SK-N-SH treated with all-trans-retinoic acid at 6 μM for 48 hours (cell line): ENCODE results near the gene MARVELD3.

ENCODE experiments used
- ATAC-seq: fragments of 200-7000 bp; cut with Tn5 transposase; 3 replicates; pipeline ENCODE4 v1.9.1; 2020; ENCODE audit warnings: mild to moderate bottlenecking, moderate library complexity
- ARNTL ChIP-seq: fragments of 450-650 bp; formaldehyde crosslinking; IDR thresholded peaks from 2 replicates; pipeline ENCODE4 v1.5.0; 2020; ENCODE audit warnings: low read depth, mild to moderate bottlenecking, moderate library complexity, borderline replicate concordance
- BACH2 ChIP-seq: fragments of 250-450 bp; sonication (Bioruptor Pico); IDR thresholded peaks from 2 replicates; pipeline ENCODE4 v1.9.0; 2021; ENCODE audit warnings: mild to moderate bottlenecking, borderline replicate concordance
- CSDC2 ChIP-seq: fragments of 250-450 bp; sonication (Bioruptor Pico); IDR thresholded peaks from 2 replicates; pipeline ENCODE4 v1.5.0; 2020; ENCODE audit warnings: mild to moderate bottlenecking, moderate library complexity
- ESRRG ChIP-seq: fragments of 250-450 bp; sonication (Bioruptor Pico); IDR thresholded peaks from 2 replicates; pipeline ENCODE4 v1.6.1; 2021; ENCODE audit warnings: mild to moderate bottlenecking
- GLIS3 ChIP-seq: fragments of 250-450 bp; sonication (Bioruptor Pico); IDR thresholded peaks from 2 replicates; pipeline ENCODE4 v1.5.0; 2020; ENCODE audit warnings: mild to moderate bottlenecking, moderate library complexity
- ISL1 ChIP-seq: fragments of 250-450 bp; sonication (Bioruptor Pico); IDR thresholded peaks from 2 replicates; pipeline ENCODE4 v2.1.2; 2022; ENCODE audit warnings: mild to moderate bottlenecking, moderate library complexity
- OSR1 ChIP-seq: fragments of 250-450 bp; sonication (Bioruptor Pico); IDR thresholded peaks from 2 replicates; pipeline ENCODE4 v1.8.0; 2022; ENCODE audit warnings: moderate library complexity, mild to moderate bottlenecking, inconsistent platforms
- PATZ1 ChIP-seq: fragments of 250-450 bp; sonication (Bioruptor Pico); IDR thresholded peaks from 2 replicates; pipeline ENCODE4 v1.8.0; 2020; ENCODE audit warnings: mild to moderate bottlenecking, moderate library complexity, borderline replicate concordance
- PPARA ChIP-seq: fragments of 250-450 bp; sonication (Bioruptor Pico); IDR thresholded peaks from 2 replicates; pipeline ENCODE4 v1.5.0; 2020; ENCODE audit warnings: mild to moderate bottlenecking, borderline replicate concordance
- RARB ChIP-seq: fragments of 250-450 bp; sonication (Bioruptor Pico); IDR thresholded peaks from 2 replicates; pipeline ENCODE4 v1.8.0; 2021; ENCODE audit warnings: mild to moderate bottlenecking, moderate library complexity
- TCF4 ChIP-seq: fragments of 250-450 bp; sonication (Bioruptor Pico); IDR thresholded peaks from 2 replicates; pipeline ENCODE4 v1.8.0; 2021; ENCODE audit warnings: mild to moderate bottlenecking, moderate library complexity, borderline replicate concordance
- TOX ChIP-seq: fragments of 250-450 bp; sonication (Bioruptor Pico); IDR thresholded peaks from 2 replicates; pipeline ENCODE4 v1.8.0; 2021; ENCODE audit warnings: mild to moderate bottlenecking, moderate library complexity, borderline replicate concordance
- ZC3H10 ChIP-seq: fragments of 250-450 bp; sonication (Bioruptor Pico); IDR thresholded peaks from 2 replicates; pipeline ENCODE4 v1.5.1; 2021; ENCODE audit warnings: mild to moderate bottlenecking, moderate library complexity
- ZFP3 ChIP-seq: fragments of 250-450 bp; sonication (Bioruptor Pico); IDR thresholded peaks from 2 replicates; pipeline ENCODE4 v1.5.0; 2020; ENCODE audit warnings: mild to moderate bottlenecking, moderate library complexity
- ZNF565 ChIP-seq: fragments of 450-650 bp; formaldehyde crosslinking; conservative IDR thresholded peaks from 2 replicates; pipeline ENCODE4 v1.5.0; 2020; ENCODE audit warnings: low read depth, mild to moderate bottlenecking, moderate library complexity
- ZNF70 ChIP-seq: fragments of 450-650 bp; formaldehyde crosslinking; IDR thresholded peaks from 2 replicates; pipeline ENCODE4 v1.5.0; 2020; ENCODE audit warnings: mild to moderate bottlenecking, moderate library complexity
- ZNF8 ChIP-seq: fragments of 450-650 bp; formaldehyde crosslinking; IDR thresholded peaks from 2 replicates; pipeline ENCODE4 v1.5.0; 2020; ENCODE audit warnings: mild to moderate bottlenecking, moderate library complexity
- TF ChIP-seq, protein P1 (sequence below): fragments of 250-450 bp; sonication (Bioruptor Pico); IDR thresholded peaks from 2 replicates; pipeline ENCODE4 v1.8.0; 2021; ENCODE audit warnings: low read depth, mild to moderate bottlenecking, moderate library complexity, borderline replicate concordance
- TF ChIP-seq, protein P2 (sequence below): fragments of 250-450 bp; sonication (Bioruptor Pico); IDR thresholded peaks from 2 replicates; pipeline ENCODE4 v1.5.0; 2020; ENCODE audit warnings: mild to moderate bottlenecking, moderate library complexity
- TF ChIP-seq, protein P3 (sequence below): fragments of 250-450 bp; sonication (Bioruptor Pico); IDR thresholded peaks from 2 replicates; pipeline ENCODE4 v1.5.1; 2020; ENCODE audit warnings: low read depth, mild to moderate bottlenecking, moderate library complexity

The MARVELD3 gene

DNA sequence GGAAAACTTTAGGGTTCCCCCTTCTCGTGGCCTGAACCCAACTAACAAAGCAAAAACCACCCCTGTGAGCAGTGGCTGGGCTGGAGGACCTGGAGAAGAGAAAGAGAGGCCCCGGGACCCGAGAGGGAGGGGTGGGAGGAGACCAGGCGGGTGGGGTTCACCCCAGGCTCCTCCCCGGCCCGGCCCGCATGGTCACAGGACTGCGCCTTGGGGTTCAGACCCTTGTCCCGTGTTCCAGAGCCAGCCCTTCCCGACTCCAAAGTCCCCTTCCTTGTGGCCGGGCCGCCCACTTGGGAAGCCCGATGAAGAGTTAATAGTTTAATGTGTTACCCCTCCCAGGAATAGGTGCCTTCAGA is 852 bp downstream of the MARVELD3 start:
- TF ChIP-seq, protein P1, sequence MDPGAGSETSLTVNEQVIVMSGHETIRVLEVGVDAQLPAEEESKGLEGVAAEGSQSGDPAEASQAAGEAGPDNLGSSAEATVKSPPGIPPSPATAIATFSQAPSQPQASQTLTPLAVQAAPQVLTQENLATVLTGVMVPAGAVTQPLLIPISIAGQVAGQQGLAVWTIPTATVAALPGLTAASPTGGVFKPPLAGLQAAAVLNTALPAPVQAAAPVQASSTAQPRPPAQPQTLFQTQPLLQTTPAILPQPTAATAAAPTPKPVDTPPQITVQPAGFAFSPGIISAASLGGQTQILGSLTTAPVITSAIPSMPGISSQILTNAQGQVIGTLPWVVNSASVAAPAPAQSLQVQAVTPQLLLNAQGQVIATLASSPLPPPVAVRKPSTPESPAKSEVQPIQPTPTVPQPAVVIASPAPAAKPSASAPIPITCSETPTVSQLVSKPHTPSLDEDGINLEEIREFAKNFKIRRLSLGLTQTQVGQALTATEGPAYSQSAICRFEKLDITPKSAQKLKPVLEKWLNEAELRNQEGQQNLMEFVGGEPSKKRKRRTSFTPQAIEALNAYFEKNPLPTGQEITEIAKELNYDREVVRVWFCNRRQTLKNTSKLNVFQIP (CRISPR knock-in tag): no peak
- TF ChIP-seq CSDC2 (CRISPR knock-in tag) (no peak), GLIS3 (CRISPR knock-in tag) (no peak), BACH2 (CRISPR knock-in tag) (no peak), TCF4 (CRISPR knock-in tag) (no peak), ZNF8 (CRISPR knock-in tag) (no peak), ZC3H10 (CRISPR knock-in tag) (no peak)
- TF ChIP-seq, protein P2, sequence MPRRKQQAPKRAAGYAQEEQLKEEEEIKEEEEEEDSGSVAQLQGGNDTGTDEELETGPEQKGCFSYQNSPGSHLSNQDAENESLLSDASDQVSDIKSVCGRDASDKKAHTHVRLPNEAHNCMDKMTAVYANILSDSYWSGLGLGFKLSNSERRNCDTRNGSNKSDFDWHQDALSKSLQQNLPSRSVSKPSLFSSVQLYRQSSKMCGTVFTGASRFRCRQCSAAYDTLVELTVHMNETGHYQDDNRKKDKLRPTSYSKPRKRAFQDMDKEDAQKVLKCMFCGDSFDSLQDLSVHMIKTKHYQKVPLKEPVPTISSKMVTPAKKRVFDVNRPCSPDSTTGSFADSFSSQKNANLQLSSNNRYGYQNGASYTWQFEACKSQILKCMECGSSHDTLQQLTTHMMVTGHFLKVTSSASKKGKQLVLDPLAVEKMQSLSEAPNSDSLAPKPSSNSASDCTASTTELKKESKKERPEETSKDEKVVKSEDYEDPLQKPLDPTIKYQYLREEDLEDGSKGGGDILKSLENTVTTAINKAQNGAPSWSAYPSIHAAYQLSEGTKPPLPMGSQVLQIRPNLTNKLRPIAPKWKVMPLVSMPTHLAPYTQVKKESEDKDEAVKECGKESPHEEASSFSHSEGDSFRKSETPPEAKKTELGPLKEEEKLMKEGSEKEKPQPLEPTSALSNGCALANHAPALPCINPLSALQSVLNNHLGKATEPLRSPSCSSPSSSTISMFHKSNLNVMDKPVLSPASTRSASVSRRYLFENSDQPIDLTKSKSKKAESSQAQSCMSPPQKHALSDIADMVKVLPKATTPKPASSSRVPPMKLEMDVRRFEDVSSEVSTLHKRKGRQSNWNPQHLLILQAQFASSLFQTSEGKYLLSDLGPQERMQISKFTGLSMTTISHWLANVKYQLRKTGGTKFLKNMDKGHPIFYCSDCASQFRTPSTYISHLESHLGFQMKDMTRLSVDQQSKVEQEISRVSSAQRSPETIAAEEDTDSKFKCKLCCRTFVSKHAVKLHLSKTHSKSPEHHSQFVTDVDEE (CRISPR knock-in tag): no peak
- no peak for ATAC-seq

- no peak for TF ChIP-seq ZNF8 (CRISPR knock-in tag)
- no peak for TF ChIP-seq BACH2 (CRISPR knock-in tag)
- TF ChIP-seq CSDC2 (CRISPR knock-in tag): no peak
- TF ChIP-seq, protein P1 (CRISPR knock-in tag): no peak
- TF ChIP-seq PPARA (CRISPR knock-in tag): no peak
- TF ChIP-seq, protein P3, sequence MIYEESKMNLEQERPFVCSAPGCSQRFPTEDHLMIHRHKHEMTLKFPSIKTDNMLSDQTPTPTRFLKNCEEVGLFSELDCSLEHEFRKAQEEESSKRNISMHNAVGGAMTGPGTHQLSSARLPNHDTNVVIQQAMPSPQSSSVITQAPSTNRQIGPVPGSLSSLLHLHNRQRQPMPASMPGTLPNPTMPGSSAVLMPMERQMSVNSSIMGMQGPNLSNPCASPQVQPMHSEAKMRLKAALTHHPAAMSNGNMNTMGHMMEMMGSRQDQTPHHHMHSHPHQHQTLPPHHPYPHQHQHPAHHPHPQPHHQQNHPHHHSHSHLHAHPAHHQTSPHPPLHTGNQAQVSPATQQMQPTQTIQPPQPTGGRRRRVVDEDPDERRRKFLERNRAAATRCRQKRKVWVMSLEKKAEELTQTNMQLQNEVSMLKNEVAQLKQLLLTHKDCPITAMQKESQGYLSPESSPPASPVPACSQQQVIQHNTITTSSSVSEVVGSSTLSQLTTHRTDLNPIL (CRISPR knock-in tag): no peak
- TF ChIP-seq ZNF565 (CRISPR knock-in tag): no peak
- TF ChIP-seq ZFP3 (CRISPR knock-in tag): no peak
- no peak for TF ChIP-seq ZNF70
- TF ChIP-seq TCF4 (CRISPR knock-in tag): no peak
- TF ChIP-seq GLIS3 (CRISPR knock-in tag): no peak
- TF ChIP-seq TOX (CRISPR knock-in tag): no peak
- TF ChIP-seq ARNTL: no peak
- TF ChIP-seq RARB (CRISPR knock-in tag): no peak
- TF ChIP-seq ZC3H10 (CRISPR knock-in tag): no peak
- TF ChIP-seq OSR1: no peak
- TF ChIP-seq ESRRG (CRISPR knock-in tag): no peak
- no peak for TF ChIP-seq ISL1 (CRISPR knock-in tag)
- no peak for ATAC-seq
Observed at GRCh38 chr16:71627731-71628181, 1.8 kb downstream of the MARVELD3 start.

GRCh38 chr16:71628810-71629209 is 2.8 kb downstream of the MARVELD3 start:
- ATAC-seq: no peak; the same call in 2 of the 3 replicates
- TF ChIP-seq ARNTL: no peak
- TF ChIP-seq ZNF8 (CRISPR knock-in tag): no peak
- TF ChIP-seq OSR1: no peak
- no peak for TF ChIP-seq PATZ1 (CRISPR knock-in tag)
